GDM1 (cell line): ENCODE results near the gene GRID2.
"Not testable (repeated sequence)": the region's sequence is repeated elsewhere in the genome, so short reads cannot be mapped to it uniquely, and the experiment has no call there.

ENCODE experiments used
- DNase-seq: peaks from one replicate; lab custom pipeline; 2025; lab: John Stamatoyannopoulos, UW

The GRID2 gene

GRCh38 chr4:92305878-92306520 lies 2.2 kb downstream of the GRID2 start:
- no peak for DNase-seq

- no peak for DNase-seq
Observed at GRCh38 chr4:92307181-92307580, 3.4 kb downstream of the GRID2 start.

DNA sequence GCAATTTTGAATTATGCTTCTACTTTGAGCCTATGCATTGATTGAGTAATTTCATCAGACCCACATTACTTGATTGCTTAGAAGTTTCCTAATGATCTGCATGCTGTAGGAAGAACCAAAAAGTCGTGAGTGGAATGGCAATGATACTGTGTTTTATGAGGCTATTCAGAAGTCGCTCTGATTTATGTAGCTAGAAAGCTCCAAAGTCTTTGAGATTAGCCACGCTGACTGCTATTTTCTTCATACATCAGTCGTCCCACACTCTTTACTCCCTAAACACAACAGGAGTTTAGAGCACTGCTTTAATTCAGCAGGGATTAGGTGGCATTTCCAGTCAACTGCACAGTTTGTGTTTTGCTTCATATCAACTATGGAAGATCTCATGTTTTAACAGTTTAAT lies 4.1 kb downstream of the GRID2 start:
- DNase-seq = no peak

- DNase-seq = no peak
Observed at GRCh38 chr4:92317047-92317446, 13.3 kb downstream of the GRID2 start.

DNA sequence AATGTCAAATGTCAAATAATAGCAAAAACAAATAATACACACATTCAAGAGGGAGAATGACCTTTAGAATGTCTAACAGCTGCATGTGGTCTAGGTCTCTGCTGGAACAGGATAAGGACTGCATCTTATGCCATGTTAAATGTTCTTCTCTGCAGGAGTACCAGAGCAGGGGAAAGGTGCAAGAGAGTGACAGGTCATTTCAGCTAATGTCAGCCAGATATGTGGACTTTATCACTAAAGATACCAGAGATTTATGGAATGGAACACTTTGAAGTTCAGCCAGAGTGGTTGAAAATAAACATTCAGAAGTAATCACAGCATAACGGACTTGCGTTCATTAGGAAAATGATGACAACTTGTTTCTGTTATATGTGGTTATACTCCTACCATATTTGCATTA lies 24.3 kb downstream of the GRID2 start:
- no peak for DNase-seq

GRCh38 chr4:92333016-92333415 lies 29.2 kb downstream of the GRID2 start:
- DNase-seq = no peak

DNA sequence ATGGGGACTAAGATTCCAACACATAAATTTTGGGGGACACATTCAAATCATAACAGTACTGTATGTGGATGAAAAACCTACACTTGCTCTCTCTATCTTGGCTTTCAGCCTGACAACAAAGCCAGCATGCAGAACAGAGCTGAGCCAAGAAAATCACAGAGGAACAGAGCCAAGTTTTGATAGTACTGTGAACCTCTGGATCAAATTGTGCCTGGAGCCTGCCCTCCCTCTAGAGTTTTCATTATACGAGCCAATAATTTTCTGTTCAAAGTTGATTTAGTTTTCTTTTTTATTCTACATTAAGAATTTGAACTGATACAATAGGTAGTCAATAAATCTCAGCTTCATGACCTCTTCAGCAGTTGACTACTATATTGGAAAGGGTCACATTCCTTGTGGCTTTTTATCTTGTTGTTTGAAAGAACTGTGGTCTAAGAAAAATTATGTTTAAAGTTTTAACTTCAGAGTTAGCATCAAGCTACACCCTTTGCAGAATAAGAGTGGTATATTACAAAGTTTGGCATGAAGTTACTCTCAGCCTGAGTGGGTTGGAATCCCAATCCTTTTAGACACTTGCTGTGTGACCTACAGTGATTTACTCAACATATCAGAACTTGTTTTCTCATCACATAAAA lies 31.1 kb downstream of the GRID2 start:
- DNase-seq = no peak

DNA sequence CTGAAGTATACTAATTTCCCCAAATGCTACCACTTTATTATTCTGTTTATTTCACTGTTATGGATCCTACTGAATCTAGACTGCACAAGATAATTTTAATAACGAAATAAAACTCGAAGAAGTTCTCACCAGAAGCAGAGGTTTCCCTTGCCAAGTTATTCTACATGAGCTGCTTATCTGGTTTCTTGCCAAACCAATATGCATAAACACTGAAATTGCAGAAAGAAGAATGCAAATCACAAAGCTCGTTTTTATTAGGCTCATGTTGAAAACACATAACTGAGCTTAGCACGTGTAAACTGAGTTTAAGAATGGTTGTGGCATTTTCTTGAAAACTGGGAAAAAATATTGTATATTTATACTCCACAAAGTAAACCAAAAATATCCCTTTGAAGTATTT lies 35.9 kb downstream of the GRID2 start:
- DNase-seq = no peak

- DNase-seq = no peak
Observed at GRCh38 chr4:92344216-92344615, 40.5 kb downstream of the GRID2 start.

DNA sequence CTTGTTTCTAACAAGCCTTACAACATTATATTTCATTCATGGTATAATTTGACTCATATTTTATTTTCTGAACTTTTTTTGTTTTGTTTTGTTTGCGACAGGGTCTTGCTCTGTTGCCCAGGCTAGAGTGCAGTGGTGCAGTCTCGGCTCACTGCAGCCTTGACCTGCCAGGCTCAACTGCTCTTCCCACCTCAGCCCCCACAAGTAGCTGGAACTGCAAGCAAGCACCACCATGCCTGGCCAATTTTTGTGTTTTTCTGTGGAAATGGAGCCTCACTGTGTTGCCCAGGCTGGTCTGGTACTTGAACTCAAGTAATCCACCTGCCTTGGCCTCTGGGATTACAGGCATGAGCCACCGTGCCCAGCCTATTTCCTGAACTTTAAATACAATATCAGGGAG lies 42.5 kb downstream of the GRID2 start:
- DNase-seq = no peak

- no peak for DNase-seq
Observed at GRCh38 chr4:92357966-92358365, 54.2 kb downstream of the GRID2 start.

DNA sequence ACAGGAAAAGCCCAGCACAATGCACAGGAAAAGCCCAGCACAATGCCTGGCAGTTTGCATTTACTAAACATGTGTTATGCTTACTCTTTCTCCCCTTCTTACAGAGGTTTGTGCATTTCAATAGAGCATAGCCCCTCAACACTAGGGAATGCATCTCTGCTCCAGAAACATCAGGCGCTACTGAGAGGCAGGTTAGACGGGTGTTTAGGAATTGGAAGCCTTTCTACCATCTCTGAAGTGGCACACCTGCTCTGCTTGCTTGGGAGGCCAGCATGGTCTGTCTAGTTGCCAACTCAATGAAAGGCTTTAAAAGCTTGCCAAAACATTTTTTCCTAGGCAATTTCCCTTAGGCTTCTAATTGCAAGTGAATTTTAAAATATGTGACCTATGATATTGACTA lies 55.7 kb downstream of the GRID2 start:
- no peak for DNase-seq

GRCh38 chr4:92362028-92362427 lies 58.3 kb downstream of the GRID2 start:
- DNase-seq = no peak

DNA sequence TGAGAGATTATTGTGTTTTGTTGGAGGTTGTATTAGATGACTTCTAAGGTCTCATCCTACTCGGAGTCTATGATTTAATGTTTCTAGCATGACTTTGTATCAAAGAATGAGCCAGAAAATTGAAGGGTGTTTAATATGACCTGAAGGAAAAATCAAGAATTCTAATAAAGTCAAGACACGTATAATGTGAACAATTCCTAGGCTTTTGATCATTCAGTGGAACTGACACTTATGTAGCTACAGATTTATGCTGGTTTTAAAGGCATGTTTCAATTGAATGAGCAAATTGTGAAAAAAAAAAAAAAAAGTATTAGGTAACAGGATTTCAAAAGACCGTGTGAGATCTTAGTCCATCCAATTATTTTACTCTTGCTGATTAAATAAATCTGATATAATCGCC lies 64.9 kb downstream of the GRID2 start:
- no peak for DNase-seq

GRCh38 chr4:92381616-92382015 lies 77.8 kb downstream of the GRID2 start:
- DNase-seq = no peak

DNA sequence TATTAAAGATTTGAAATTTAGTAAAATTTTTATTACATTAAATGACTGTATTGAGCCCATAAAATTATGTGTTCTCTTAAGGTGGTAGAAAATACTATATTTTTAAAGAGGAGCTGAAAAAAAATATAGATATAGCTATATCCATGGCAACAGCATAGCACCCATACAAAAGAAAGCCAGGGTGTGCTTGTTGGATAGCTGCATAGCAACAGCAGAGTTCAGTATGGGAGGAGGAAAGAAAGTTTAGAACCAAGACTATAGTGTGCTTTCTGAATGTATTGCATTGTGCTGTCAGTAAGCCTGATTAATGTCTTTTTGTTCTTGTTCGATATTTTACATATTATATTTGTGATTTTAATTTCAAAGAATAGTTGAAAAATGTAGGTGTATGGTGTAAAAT lies 78.4 kb downstream of the GRID2 start:
- no peak for DNase-seq

DNA sequence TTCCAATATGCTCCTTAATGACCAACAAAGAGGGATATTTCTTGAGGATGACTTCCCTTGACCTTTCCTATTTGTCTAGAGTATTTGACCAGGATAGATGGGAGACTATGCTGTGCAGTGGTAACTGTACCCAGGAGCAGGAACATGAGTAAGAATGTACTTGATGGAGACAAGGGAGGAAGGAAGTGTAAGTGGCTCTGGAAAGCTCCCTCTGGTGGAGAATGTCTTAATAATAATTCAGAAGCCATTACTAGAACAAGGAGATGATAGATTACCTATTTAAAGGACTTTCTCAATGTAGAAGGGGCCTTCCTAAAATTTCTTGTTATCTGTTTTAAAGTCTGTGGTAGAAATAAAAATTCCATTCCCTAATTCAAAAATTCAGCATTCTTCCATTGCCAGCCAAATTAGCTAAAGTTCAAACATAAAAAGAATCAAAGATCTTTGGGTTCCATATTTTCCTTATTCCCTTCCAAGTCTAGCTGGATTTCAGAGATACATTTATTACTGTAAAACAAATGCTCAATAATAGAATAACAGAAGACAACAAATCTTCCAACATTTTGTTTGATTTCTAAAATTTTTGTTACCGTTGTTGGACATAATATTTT lies 83.8 kb downstream of the GRID2 start:
- DNase-seq = no peak

- no peak for DNase-seq
Observed at GRCh38 chr4:92399032-92399431, 95.3 kb downstream of the GRID2 start.

GRCh38 chr4:92403525-92403924 lies 99.8 kb downstream of the GRID2 start:
- not testable (repeated sequence) for DNase-seq

DNA sequence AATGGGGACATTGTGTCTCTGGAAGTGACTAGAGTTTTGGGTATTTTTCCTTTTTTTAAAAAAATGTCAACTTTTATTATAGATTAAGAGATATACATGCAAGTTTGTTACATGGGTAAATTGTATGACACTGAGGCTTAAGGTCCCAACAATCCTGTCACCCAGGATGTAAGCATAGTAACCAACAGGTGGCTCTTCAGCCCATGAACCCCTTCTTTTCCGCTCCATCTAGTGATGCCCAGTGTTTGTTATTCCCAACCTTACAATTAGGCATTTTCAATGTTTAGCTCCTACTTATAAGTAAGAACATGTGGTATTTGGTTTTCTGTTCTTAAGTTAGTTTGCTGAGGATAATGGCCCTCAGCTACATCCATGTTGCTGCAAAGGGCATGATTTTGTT lies 102.7 kb downstream of the GRID2 start:
- no peak for DNase-seq

DNA sequence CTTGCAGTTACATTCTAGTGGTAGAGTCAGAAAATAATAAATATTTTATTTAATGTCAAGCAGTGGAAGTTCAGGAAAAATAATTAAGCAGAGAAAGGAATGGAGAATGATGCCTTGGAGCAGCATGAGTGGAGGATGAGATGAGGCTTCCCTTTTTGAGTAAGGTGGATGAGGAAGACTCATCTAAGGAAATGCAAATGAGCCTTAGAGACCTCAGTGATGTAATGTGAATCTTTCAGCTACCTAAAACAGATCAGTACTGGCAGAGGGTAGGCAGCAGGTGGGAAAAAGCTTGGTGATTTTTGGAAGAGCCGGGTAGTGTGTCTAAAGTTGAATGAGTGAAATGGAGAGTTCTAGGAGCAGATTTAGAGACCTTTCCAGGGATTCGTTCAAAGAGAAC lies 118.2 kb downstream of the GRID2 start:
- DNase-seq = no peak

DNA sequence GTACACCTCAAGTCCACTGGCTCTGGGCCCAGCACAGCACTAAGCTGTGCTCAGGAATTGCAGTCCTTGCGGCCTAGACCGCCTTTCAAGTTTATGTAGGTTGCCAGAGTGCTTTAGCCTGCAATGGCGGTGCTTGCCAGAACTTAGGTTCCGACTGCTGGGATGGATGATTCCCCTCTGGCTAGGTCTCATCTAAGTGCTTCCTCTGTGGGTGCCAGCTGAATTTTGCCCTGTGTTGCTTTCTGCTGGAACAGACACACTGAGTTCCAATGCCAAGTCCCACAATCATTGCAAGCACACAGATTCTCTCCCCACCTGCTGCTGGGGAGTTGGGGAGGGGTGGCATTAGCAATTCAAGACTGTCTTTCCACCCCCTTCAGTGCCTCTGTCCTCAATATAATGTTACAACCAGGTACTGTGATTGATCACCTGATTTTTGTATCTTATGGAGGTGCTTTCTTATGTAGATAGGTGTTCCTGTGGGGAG lies 129.5 kb downstream of the GRID2 start:
- no peak for DNase-seq

- not testable (repeated sequence) for DNase-seq
Observed at GRCh38 chr4:92438722-92439121, 135.0 kb downstream of the GRID2 start.

DNA sequence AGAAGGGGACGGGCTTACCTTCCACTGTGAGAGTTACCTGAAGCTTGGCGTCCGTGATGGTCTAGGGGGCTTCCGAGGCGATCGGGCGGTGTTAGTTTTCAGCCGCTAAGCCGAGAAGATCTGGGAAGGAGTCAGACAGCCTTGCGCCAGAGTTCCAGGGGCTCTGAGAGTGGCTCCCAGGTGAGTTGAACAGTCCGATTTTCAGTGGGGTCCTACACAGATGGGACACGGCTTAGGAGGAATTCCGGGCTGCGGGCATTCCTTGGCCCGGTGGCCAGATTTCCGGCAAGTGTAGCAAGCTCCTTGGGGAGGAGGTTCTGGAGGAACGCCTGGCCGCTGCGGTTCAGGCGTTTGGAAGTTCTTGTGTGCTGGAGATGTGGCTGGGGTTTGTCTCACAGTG lies 138.4 kb downstream of the GRID2 start:
- DNase-seq = not testable (repeated sequence)
